ENCODE data around the gene PRKG1.

Gene PRKG1

GRCh38 chr10:51427758-51428157 lies 353.5 kb downstream of the PRKG1 start:
- no peak for DNase-seq (ENCODE audit: low read depth in 1 of 2, low spot score in 1 of 2)
- no peak for TF ChIP-seq CTCF (IDR thresholded peaks at IDR 0.05; ENCODE audit: insufficient read depth, low read length)
- TF ChIP-seq GABPA (IDR thresholded peaks at IDR 0.05; ENCODE audit: low read depth) = no peak
- TF ChIP-seq POLR2AphosphoS5 (IDR thresholded peaks at IDR 0.05; ENCODE audit: low read depth) = no peak
- no peak for TF ChIP-seq REST (IDR thresholded peaks at IDR 0.05; ENCODE audit: insufficient replicate concordance, low read depth)
- TF ChIP-seq SPI1 (IDR thresholded peaks at IDR 0.05; ENCODE audit: borderline replicate concordance, low read depth) = no peak
- no peak overlapping the region for H3K4me3 ChIP-seq (replicated peaks; ENCODE audit: insufficient read depth, low read length)
- H3K27me3 ChIP-seq (ENCODE audit: insufficient read depth, poor library complexity, severe bottlenecking) = no peaks in the 10 kb centered on the region
- no peak overlapping the region for H3K27ac ChIP-seq (replicated peaks)

- TF ChIP-seq GABPA (IDR thresholded peaks at IDR 0.05; ENCODE audit: low read depth) (no peak), SPI1 (IDR thresholded peaks at IDR 0.05; ENCODE audit: borderline replicate concordance, low read depth) (no peak), POLR2AphosphoS5 (IDR thresholded peaks at IDR 0.05; ENCODE audit: low read depth) (no peak), CTCF (IDR thresholded peaks at IDR 0.05; ENCODE audit: insufficient read depth, low read length) (no peak), REST (IDR thresholded peaks at IDR 0.05; ENCODE audit: insufficient replicate concordance, low read depth) (no peak)
- Histone ChIP-seq H3K27me3 (ENCODE audit: insufficient read depth, poor library complexity, severe bottlenecking) (no peaks in the 10 kb centered on the region), H3K27ac (replicated peaks) (no peak overlapping the region), H3K4me3 (replicated peaks; ENCODE audit: insufficient read depth, low read length) (no peak overlapping the region)
- no peak for DNase-seq (ENCODE audit: low read depth in 1 of 2, low spot score in 1 of 2)
These were observed 356.2 kb downstream of the PRKG1 start for GRCh38 chr10:51430506-51430905.

GRCh38 chr10:51433949-51434475 lies 359.7 kb downstream of the PRKG1 start:
- no peak for DNase-seq (ENCODE audit: low read depth in 1 of 2, low spot score in 1 of 2)

More at GRCh38 chr10:51433949-51434475, 359.7 kb downstream of the PRKG1 start:
- TF ChIP-seq POLR2AphosphoS5 (IDR thresholded peaks at IDR 0.05; ENCODE audit: low read depth) = no peak
- no peak for TF ChIP-seq REST (IDR thresholded peaks at IDR 0.05; ENCODE audit: insufficient replicate concordance, low read depth)
- TF ChIP-seq GABPA (IDR thresholded peaks at IDR 0.05; ENCODE audit: low read depth) = no peak
- no peak for TF ChIP-seq SPI1 (IDR thresholded peaks at IDR 0.05; ENCODE audit: borderline replicate concordance, low read depth)
- TF ChIP-seq CTCF (IDR thresholded peaks at IDR 0.05; ENCODE audit: insufficient read depth, low read length) = no peak
- H3K27me3 ChIP-seq (ENCODE audit: insufficient read depth, poor library complexity, severe bottlenecking) = no peaks in the 10 kb centered on the region
- no peak overlapping the region for H3K27ac ChIP-seq (replicated peaks)
- H3K4me3 ChIP-seq (replicated peaks; ENCODE audit: insufficient read depth, low read length) = no peak overlapping the region

Measured in HL-60 (cell line).